T-helper 17 cell (primary cell): ENCODE measurements around the gene FHOD3. TPM values are rescaled to one million over a fixed set of nuclear protein-coding genes. Genes with fewer than 3 reads are reported as not detected.

Experiments used
- ATAC-seq: fragments of 150-1000 bp; cut with Tn5 transposase; 2 replicates; pipeline ENCODE4 v1.10.0; 2021; ENCODE audit warnings: mild to moderate bottlenecking, moderate library complexity
- DNase-seq, 3 donors: peaks; one replicate each; pipeline versions ENCODE4 v3.0.0 to v3.0.0-alpha.2; 2020 to 2021
- H3K9me3 ChIP-seq: one replicate; pipeline ENCODE4 v1.7.0; 2013; ENCODE audit warnings: low read length, mild to moderate bottlenecking; ENCODE audit not compliant: control insufficient read depth, poor library complexity, severe bottlenecking
- H3K27ac Mint-ChIP-seq: one replicate; pipeline ENCODE4 v1.8.0; 2022; ENCODE audit warnings: mild to moderate bottlenecking, moderate library complexity, mixed read lengths
- H3K27me3 Mint-ChIP-seq: one replicate; pipeline ENCODE4 v1.8.0; 2022; ENCODE audit warnings: mixed read lengths
- H3K36me3 Mint-ChIP-seq: one replicate; pipeline ENCODE4 v1.8.0; 2022; ENCODE audit warnings: low read depth, mixed read lengths
- H3K4me1 Mint-ChIP-seq: one replicate; pipeline ENCODE4 v1.8.0; 2022; ENCODE audit warnings: mild to moderate bottlenecking, mixed read lengths
- H3K4me3 Mint-ChIP-seq: one replicate; pipeline ENCODE4 v1.8.0; 2022; ENCODE audit warnings: mild to moderate bottlenecking, moderate library complexity, mixed read lengths
- total RNA-seq, 4 donors: library from RNA in 2 of 4; stranded (reverse) in 2 of 4; gene quantifications; one replicate each; pipeline ENCODE4 v1.2.3 and lab custom pipeline; 2022 to 2026

FHOD3 gene
- total RNA-seq, 2 donors from 2014 or later, result not detected

DNA sequence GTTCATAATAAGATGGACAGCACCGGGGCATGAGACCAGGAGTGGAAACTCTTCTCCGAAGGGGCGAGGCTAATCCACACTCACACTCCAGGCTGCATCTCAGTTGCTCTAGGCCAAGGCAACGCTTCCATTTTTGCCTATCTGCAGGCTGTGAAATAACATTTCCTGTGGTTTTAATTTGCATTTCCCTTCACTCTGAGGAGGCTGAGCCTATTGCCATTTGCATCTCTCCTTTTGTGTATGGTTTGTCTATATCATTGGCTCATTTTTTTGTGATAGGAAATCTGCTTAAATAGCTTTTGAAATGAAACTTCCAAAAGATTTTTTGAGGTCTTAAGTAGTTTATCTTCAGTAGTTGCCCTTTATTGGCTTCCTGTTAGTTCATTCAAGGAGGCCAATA lies 473.7 kb downstream of the FHOD3 start:
- no peak overlapping the region for H3K27ac Mint-ChIP-seq
- H3K36me3 Mint-ChIP-seq, result no peaks in the 10 kb centered on the region
- no peak for DNase-seq
- H3K9me3 ChIP-seq, result no peaks in the 10 kb centered on the region
- H3K4me1 Mint-ChIP-seq, result peaks cover 7% of the 10 kb centered on the region
- no peak for ATAC-seq
- H3K27me3 Mint-ChIP-seq, result peaks cover 7% of the 10 kb centered on the region
- no peak overlapping the region for H3K4me3 Mint-ChIP-seq

DNA sequence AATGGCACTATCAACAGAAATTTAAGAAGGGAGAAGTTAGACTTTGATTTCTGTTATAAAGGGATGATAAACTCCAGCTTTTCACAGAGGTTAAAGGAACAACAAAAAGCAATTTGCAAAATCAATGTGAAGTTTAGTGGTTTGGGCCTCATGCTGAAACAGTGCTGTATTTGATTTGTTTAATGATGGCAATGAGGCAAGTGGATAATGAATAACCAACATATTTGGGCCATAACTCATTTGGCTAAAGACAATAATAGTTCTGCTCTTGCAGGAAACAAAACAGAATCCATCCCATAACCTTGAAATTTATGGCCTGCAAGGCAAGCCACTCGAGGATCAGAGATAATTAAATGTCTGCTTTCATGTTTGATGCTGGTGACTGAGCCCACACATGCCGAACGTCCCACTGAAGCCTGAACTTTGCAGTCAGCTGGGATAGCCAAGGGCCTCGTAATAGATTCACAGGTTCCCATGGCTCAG lies 474.8 kb downstream of the FHOD3 start:
- Mint-ChIP-seq H3K27me3 (peaks cover 7% of the 10 kb centered on the region), H3K4me1 (peaks cover 7% of the 10 kb centered on the region), H3K4me3 (no peak overlapping the region), H3K27ac (no peak overlapping the region), H3K36me3 (no peaks in the 10 kb centered on the region)
- no peaks in the 10 kb centered on the region for H3K9me3 ChIP-seq
- DNase-seq (no peak), ATAC-seq (no peak)

GRCh38 chr18:36775396-36775795 lies 477.9 kb downstream of the FHOD3 start:
- no peaks in the 10 kb centered on the region for H3K27me3 Mint-ChIP-seq
- DNase-seq, result no peak
- no peaks in the 10 kb centered on the region for H3K36me3 Mint-ChIP-seq
- H3K27ac Mint-ChIP-seq, result no peak overlapping the region
- no peak for ATAC-seq
- H3K4me1 Mint-ChIP-seq, result peaks cover 7% of the 10 kb centered on the region
- H3K9me3 ChIP-seq, result no peaks in the 10 kb centered on the region
- no peak overlapping the region for H3K4me3 Mint-ChIP-seq

DNA sequence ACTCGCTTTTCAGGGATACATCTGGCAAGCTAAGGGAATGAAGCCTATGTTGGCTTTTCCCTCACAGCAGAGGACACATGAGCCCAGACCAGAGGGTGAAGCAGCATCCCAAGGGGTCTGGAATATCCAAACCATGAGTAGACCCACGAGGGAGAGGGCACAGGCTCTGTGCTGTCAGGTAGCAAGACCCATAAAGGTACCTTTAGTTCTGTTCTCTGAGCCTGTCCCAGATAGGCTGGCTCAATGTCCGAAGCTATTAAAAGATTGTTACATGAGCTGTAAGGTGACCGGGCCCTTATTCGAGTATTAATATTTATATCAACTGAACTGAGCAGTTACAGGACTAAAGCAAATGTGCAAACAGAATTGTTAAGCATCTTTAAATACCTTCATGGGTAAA lies 479.1 kb downstream of the FHOD3 start:
- H3K27ac Mint-ChIP-seq, result no peak overlapping the region
- H3K9me3 ChIP-seq, result no peaks in the 10 kb centered on the region
- no peaks in the 10 kb centered on the region for H3K27me3 Mint-ChIP-seq
- no peaks in the 10 kb centered on the region for H3K36me3 Mint-ChIP-seq
- H3K4me3 Mint-ChIP-seq, result no peak overlapping the region
- no peaks in the 10 kb centered on the region for H3K4me1 Mint-ChIP-seq
- DNase-seq (no peak), ATAC-seq (no peak)

DNA sequence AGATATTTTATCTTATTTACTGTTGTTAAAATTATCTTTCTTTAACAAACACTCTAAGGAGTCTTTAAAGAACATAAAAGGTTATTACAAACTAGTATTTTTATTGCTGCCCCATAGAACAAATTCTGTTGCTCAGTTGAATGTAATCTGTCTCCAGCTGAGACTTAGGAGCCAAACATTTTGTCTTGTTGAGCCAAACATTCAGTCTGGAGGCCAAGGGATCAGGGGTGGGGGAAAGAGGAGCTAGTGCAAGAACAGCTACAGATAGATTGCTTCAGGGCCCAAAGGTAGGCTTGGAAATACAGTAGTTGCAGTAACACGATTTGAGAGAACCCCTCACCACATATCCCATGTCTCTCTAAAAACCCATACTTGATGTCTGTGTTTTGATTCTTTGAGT lies 480.1 kb downstream of the FHOD3 start:
- DNase-seq, result no peak
- H3K27me3 Mint-ChIP-seq, result no peaks in the 10 kb centered on the region
- no peaks in the 10 kb centered on the region for H3K36me3 Mint-ChIP-seq
- no peak for ATAC-seq
- no peak overlapping the region for H3K27ac Mint-ChIP-seq
- H3K9me3 ChIP-seq, result no peaks in the 10 kb centered on the region
- H3K4me1 Mint-ChIP-seq, result no peaks in the 10 kb centered on the region
- H3K4me3 Mint-ChIP-seq, result no peak overlapping the region

DNA sequence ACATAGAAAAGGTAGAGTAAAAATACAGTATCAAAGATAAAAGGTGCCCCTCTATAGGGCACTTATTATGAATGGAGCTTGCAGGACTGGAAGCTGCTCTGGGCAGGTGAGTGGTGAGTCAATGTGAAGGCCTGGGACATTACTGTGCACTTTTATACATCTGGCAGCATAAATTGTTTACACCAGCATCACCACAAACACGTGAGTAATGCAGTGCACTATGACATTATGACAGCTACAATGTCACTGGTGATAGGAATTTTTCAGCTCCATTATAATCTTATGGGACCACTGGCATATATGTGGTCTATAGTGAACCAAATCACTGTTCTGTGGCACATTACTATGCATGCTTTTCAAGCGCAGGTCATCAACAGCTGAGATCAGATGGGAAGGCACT lies 483.2 kb downstream of the FHOD3 start:
- Mint-ChIP-seq H3K27me3 (no peaks in the 10 kb centered on the region), H3K36me3 (no peaks in the 10 kb centered on the region), H3K4me3 (no peak overlapping the region), H3K27ac (no peak overlapping the region), H3K4me1 (no peaks in the 10 kb centered on the region)
- ATAC-seq, result no peak
- no peak for DNase-seq
- H3K9me3 ChIP-seq, result no peaks in the 10 kb centered on the region

DNA sequence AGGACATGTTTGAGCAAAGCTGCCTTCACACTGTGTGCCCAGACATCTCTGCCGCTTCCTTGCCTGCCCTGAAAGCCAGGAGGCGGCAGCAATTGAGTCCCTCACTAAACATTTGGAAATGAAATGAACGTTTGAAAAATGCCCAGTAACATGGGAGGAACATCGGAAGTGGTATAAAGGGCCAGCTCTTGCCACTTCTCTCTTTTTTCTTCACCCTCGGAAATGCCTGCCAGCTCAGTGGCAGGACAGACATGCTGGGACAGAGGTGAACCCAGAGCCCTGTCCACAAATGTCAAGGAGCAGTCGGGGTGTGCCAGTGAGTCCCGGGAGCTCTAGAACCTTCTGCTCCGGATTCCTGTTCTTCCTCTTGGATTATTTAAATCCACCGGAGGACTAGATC lies 485.2 kb downstream of the FHOD3 start:
- Mint-ChIP-seq H3K27me3 (no peaks in the 10 kb centered on the region), H3K36me3 (no peaks in the 10 kb centered on the region)

GRCh38 chr18:36783792-36784191 lies 486.3 kb downstream of the FHOD3 start:
- H3K9me3 ChIP-seq, result no peaks in the 10 kb centered on the region
- H3K4me3 Mint-ChIP-seq, result no peak overlapping the region
- H3K4me1 Mint-ChIP-seq, result peaks cover 4% of the 10 kb centered on the region
- H3K27me3 Mint-ChIP-seq, result no peaks in the 10 kb centered on the region
- no peak overlapping the region for H3K27ac Mint-ChIP-seq
- DNase-seq, result no peak
- ATAC-seq, result no peak
- H3K36me3 Mint-ChIP-seq, result no peaks in the 10 kb centered on the region

More for the DNA sequence above, 485.2 kb downstream of the FHOD3 start:
- Mint-ChIP-seq H3K27ac (no peak overlapping the region), H3K4me1 (peaks cover 4% of the 10 kb centered on the region), H3K4me3 (no peak overlapping the region)
- DNase-seq, result no peak
- H3K9me3 ChIP-seq, result no peaks in the 10 kb centered on the region
- no peak for ATAC-seq

DNA sequence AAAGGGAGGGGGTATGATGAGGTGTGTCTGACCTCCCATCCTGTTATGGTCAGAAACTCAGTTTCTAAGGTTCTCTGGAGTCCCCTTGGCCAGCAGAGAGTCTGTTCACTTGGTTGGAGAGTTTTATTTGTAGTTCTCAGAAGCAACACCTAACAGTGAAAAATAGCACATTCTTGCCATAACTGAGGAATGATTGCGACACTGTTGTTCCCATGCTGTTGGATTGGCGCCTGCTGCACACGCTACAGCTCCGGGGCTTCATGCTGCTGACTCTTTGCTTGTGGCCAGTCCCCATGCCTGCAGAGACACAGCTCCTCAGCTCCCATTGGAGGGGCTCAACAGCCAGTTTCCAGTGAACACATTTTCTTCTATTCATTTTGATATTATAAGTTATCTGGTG lies 489.2 kb downstream of the FHOD3 start:
- Mint-ChIP-seq H3K4me3 (no peak overlapping the region), H3K36me3 (no peaks in the 10 kb centered on the region), H3K27ac (no peak overlapping the region), H3K4me1 (peaks cover 4% of the 10 kb centered on the region), H3K27me3 (no peaks in the 10 kb centered on the region)
- H3K9me3 ChIP-seq, result no peaks in the 10 kb centered on the region
- DNase-seq (no peak), ATAC-seq (no peak)

DNA sequence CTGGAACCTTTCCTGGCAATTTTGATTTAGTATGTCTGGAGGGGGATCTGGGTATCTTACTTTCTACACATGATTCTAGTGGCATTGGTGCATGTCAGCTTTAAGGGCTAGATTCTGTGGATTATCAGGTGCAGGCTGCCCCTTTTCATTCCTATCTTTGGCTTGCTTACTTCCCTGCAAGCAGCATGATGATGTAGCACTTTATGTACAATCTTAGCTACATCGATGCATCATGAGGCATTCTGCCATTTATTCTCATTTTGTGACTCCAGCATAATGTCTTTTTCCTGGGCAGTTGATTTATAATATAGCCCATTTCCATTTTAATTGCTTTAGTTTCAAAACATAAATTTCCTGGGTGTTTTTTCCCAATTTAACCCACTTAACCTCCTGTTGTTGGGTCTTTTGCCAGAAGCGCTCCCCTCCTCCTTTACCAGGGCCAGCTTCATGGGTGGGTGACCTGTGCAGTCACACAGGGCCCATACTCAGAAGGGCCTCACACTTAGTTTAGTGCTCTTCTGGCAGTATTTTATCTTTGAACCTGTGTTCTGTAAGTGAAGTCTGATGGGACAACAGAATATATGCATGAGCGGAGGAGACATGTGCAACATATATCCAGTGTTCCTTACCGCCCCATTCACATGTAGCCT lies 495.2 kb downstream of the FHOD3 start:
- DNase-seq (no peak), ATAC-seq (no peak)
- no peaks in the 10 kb centered on the region for H3K9me3 ChIP-seq
- no peak overlapping the region for H3K27ac Mint-ChIP-seq
- no peaks in the 10 kb centered on the region for H3K4me1 Mint-ChIP-seq
- no peaks in the 10 kb centered on the region for H3K27me3 Mint-ChIP-seq
- no peak overlapping the region for H3K4me3 Mint-ChIP-seq
- H3K36me3 Mint-ChIP-seq, result peaks cover 10% of the 10 kb centered on the region

- peaks cover 21% of the 10 kb centered on the region for H3K36me3 Mint-ChIP-seq
- no peak for ATAC-seq
Measured at GRCh38 chr18:36798738-36799473, 501.4 kb downstream of the FHOD3 start.

GRCh38 chr18:36805105-36805504 lies 507.6 kb downstream of the FHOD3 start:
- H3K9me3 ChIP-seq, result no peaks in the 10 kb centered on the region
- Mint-ChIP-seq H3K27me3 (no peaks in the 10 kb centered on the region), H3K4me3 (no peak overlapping the region), H3K36me3 (peaks cover 20% of the 10 kb centered on the region), H3K27ac (no peak overlapping the region), H3K4me1 (peaks cover 6% of the 10 kb centered on the region)
- ATAC-seq, result no peak
- DNase-seq, result no peak

More at GRCh38 chr18:36798738-36799473, 501.4 kb downstream of the FHOD3 start:
- no peaks in the 10 kb centered on the region for H3K27me3 Mint-ChIP-seq
- H3K4me1 Mint-ChIP-seq, result no peaks in the 10 kb centered on the region
- no peaks in the 10 kb centered on the region for H3K9me3 ChIP-seq
- H3K4me3 Mint-ChIP-seq, result no peak overlapping the region
- DNase-seq, result no peak
- peak overlapping the region; percentile 29 for H3K27ac Mint-ChIP-seq

- no peaks in the 10 kb centered on the region for H3K9me3 ChIP-seq
- ATAC-seq, result no peak
- Mint-ChIP-seq H3K27me3 (no peaks in the 10 kb centered on the region), H3K36me3 (peaks cover 15% of the 10 kb centered on the region), H3K27ac (no peak overlapping the region), H3K4me1 (peaks cover 12% of the 10 kb centered on the region), H3K4me3 (no peak overlapping the region)
- no peak for DNase-seq
Measured at GRCh38 chr18:36808681-36809080, 511.2 kb downstream of the FHOD3 start.
